ENCODE data around the gene GDPGP1. TPM values are rescaled to one million over a fixed set of nuclear protein-coding genes. Genes with fewer than 3 reads are reported as not detected.

GDPGP1 gene
- total and polyA plus RNA-seq, 12 donors, result 3.0 to 16.3 (median 13.0) TPM

GRCh38 chr15:90188914-90189748, 44.9 kb upstream of the GDPGP1 start:
- no peaks in the 10 kb centered on the region for H3K9me3 ChIP-seq
- H3K36me3 ChIP-seq, result no peaks in the 10 kb centered on the region
- H3K27me3 ChIP-seq, result peaks cover 0 to 4% (median 0%) of the 10 kb centered on the region in 7 donors
- no peak for DNase-seq
- TF ChIP-seq CTCF (IDR thresholded peaks at IDR 0.05), result no peak
- H3K27ac ChIP-seq, result peak overlapping the region in 1 of 10 donors; percentile 69
- no peak overlapping the region for H3K4me3 ChIP-seq
- peaks cover 10 to 97% (median 30%) of the 10 kb centered on the region in 9 donors for H3K4me1 ChIP-seq
- intact Hi-C loops (cut with DNase I), result no loop called here
- ATAC-seq, result no peak
- WGBS, 2 donors, result 77 to 86% methylated on average over 8 of the region's 8 CpGs

GRCh38 chr15:90189781-90190467, 44.1 kb upstream of the GDPGP1 start:
- DNase-seq, result no peak
- no peak for TF ChIP-seq CTCF (IDR thresholded peaks at IDR 0.05)
- WGBS, 2 donors, result 76 to 81% methylated on average over 10 of the region's 10 CpGs
- peaks cover 10 to 89% (median 27%) of the 10 kb centered on the region in 9 donors for H3K4me1 ChIP-seq
- peak overlapping the region in 1 of 10 donors; percentile 69 for H3K27ac ChIP-seq
- no peaks in the 10 kb centered on the region for H3K36me3 ChIP-seq
- ATAC-seq, result no peak
- H3K9me3 ChIP-seq, result no peaks in the 10 kb centered on the region
- intact Hi-C loops (cut with DNase I), result loop anchor here in 1 of 10 donors (5.0 kb wide), 1 partner anchor 37 kb away; no protein-coding TSS in a partner anchor
- H3K27me3 ChIP-seq, result no peaks in the 10 kb centered on the region
- H3K4me3 ChIP-seq, result no peak overlapping the region

- H3K4me3 ChIP-seq, result no peak overlapping the region
- intact Hi-C loops (cut with DNase I), result loop anchor here in 1 of 10 donors (5.0 kb wide), 1 partner anchor 37 kb away; no protein-coding TSS in a partner anchor
- H3K27me3 ChIP-seq, result no peaks in the 10 kb centered on the region
- 91 to 93% methylated on average over 10 of the region's 10 CpGs for WGBS, 2 donors
- H3K9me3 ChIP-seq, result no peaks in the 10 kb centered on the region
- H3K4me1 ChIP-seq, result peaks cover 10 to 82% (median 27%) of the 10 kb centered on the region in 9 donors
- peak overlapping the region in 8 of 10 donors; percentile 17 to 72 (median 54) for H3K27ac ChIP-seq
- ATAC-seq (peak in 1 of 8 donors; percentile 10), DNase-seq (no peak)
- H3K36me3 ChIP-seq, result peaks cover 0 to 3% (median 0%) of the 10 kb centered on the region in 9 donors
- no peak for TF ChIP-seq CTCF (IDR thresholded peaks at IDR 0.05)
Observed at GRCh38 chr15:90190606-90191343, 43.2 kb upstream of the GDPGP1 start.

GRCh38 chr15:90191344-90191687, 42.7 kb upstream of the GDPGP1 start:
- no peak overlapping the region for H3K4me3 ChIP-seq
- no peak for ATAC-seq
- H3K27ac ChIP-seq, result peak overlapping the region in 9 of 10 donors; percentile 6 to 72 (median 53)

More at GRCh38 chr15:90191344-90191687, 42.7 kb upstream of the GDPGP1 start:
- intact Hi-C loops (cut with DNase I), result loop anchor here in 1 of 10 donors (5.0 kb wide), 1 partner anchor 36 kb away; no protein-coding TSS in a partner anchor
- TF ChIP-seq CTCF (IDR thresholded peaks at IDR 0.05), result no peak
- no peaks in the 10 kb centered on the region for H3K9me3 ChIP-seq
- WGBS, 2 donors, result 64 to 80% methylated on average over 3 of the region's 3 CpGs
- peaks cover 0 to 3% (median 0%) of the 10 kb centered on the region in 9 donors for H3K36me3 ChIP-seq
- H3K4me1 ChIP-seq, result peaks cover 10 to 77% (median 27%) of the 10 kb centered on the region in 9 donors
- no peak for DNase-seq
- H3K27me3 ChIP-seq, result no peaks in the 10 kb centered on the region

All from heart right ventricle (tissue), 16 donors.